Liver (tissue), 9 donors: ENCODE data around the gene TMEM129. TPM values are rescaled to one million over a fixed set of nuclear protein-coding genes. Genes with fewer than 3 reads are reported as not detected.

Experiments used
- DNase-seq: peaks from one replicate; pipeline ENCODE4 v3.0.0-alpha.2; 2017; ENCODE audit warnings: low spot score
- H3K27ac ChIP-seq, 2 donors: one replicate each; pipeline ENCODE4 v1.7.0; 2013; ENCODE audit warnings: inconsistent platforms in 2 of 2, low read length in 2 of 2, control low read depth in 1 of 2, low read depth in 1 of 2, mild to moderate bottlenecking in 1 of 2
- H3K27me3 ChIP-seq, 4 donors: one replicate each; pipeline versions ENCODE4 v1.6.1 to v1.7.0; 2013; ENCODE audit warnings: low read length in 3 of 4, inconsistent platforms in 1 of 4, mild to moderate bottlenecking in 1 of 4, moderate library complexity in 1 of 4; ENCODE audit not compliant: control insufficient read depth in 4 of 4, insufficient read depth in 4 of 4
- H3K36me3 ChIP-seq, 4 donors: one replicate each; pipeline versions ENCODE4 v1.6.1 to v1.7.0; 2013; ENCODE audit warnings: low read length in 3 of 4, mild to moderate bottlenecking in 3 of 4, low read depth in 1 of 4, moderate library complexity in 1 of 4; ENCODE audit not compliant: control insufficient read depth in 4 of 4, insufficient read depth in 3 of 4
- H3K4me1 ChIP-seq, 4 donors: one replicate each; pipeline versions ENCODE4 v1.6.1 to v1.7.0; 2013; ENCODE audit warnings: low read length in 3 of 4, mild to moderate bottlenecking in 3 of 4, moderate library complexity in 1 of 4; ENCODE audit not compliant: control insufficient read depth in 4 of 4, insufficient read depth in 4 of 4
- H3K4me3 ChIP-seq, 3 donors: one replicate each; pipeline versions ENCODE4 v1.6.1 to v1.7.0; 2013; ENCODE audit warnings: low read length in 3 of 3, control low read depth in 1 of 3, low read depth in 1 of 3, mild to moderate bottlenecking in 1 of 3
- H3K9ac ChIP-seq, 2 donors: one replicate each; pipeline ENCODE4 v1.7.0; 2013; ENCODE audit warnings: low read length in 2 of 2, mild to moderate bottlenecking in 2 of 2, moderate library complexity in 2 of 2, control low read depth in 1 of 2, low read depth in 1 of 2
- H3K9me3 ChIP-seq, 4 donors: one replicate each; pipeline versions ENCODE4 v1.6.1 to v1.7.0; 2013; ENCODE audit warnings: low read length in 3 of 4; ENCODE audit not compliant: control insufficient read depth in 4 of 4
- ATF3 ChIP-seq: IDR thresholded peaks from 2 replicates; pipeline ENCODE4 v1.6.1; 2016; ENCODE audit warnings: antibody characterized with exemption
- CTCF ChIP-seq: fragments of 150-350 bp; IDR thresholded peaks from 2 replicates; pipeline ENCODE4 v1.5.1; 2017; ENCODE audit warnings: improper control_type of control experiment, low read depth, low read length; ENCODE audit not compliant: missing input control
- EGR1 ChIP-seq, 2 donors: IDR thresholded peaks; 2 replicates each; pipeline ENCODE4 v1.6.1; 2016 to 2018; ENCODE audit warnings: antibody characterized with exemption in 2 of 2, low read depth in 2 of 2
- HNF4A ChIP-seq, 2 donors: conservative IDR thresholded peaks; 2 replicates each; pipeline ENCODE4 v1.6.1; 2016; ENCODE audit warnings: antibody characterized with exemption in 2 of 2, mild to moderate bottlenecking in 2 of 2
- HNF4G ChIP-seq: IDR thresholded peaks from 2 replicates; pipeline ENCODE4 v1.6.1; 2016; ENCODE audit warnings: antibody characterized with exemption
- JUND ChIP-seq, 2 donors: IDR thresholded peaks; 2 replicates each; pipeline ENCODE4 v1.6.1; 2016; ENCODE audit warnings: antibody characterized with exemption in 2 of 2
- MAX ChIP-seq: IDR thresholded peaks from 2 replicates; pipeline ENCODE4 v1.6.1; 2016; ENCODE audit warnings: antibody characterized with exemption
- NR2F2 ChIP-seq: IDR thresholded peaks from 2 replicates; pipeline ENCODE4 v1.6.1; 2016; ENCODE audit warnings: antibody characterized with exemption
- RAD21 ChIP-seq, 2 donors: IDR thresholded peaks; 2 replicates each; pipeline ENCODE4 v1.6.1; 2016; ENCODE audit warnings: antibody characterized with exemption in 2 of 2, mild to moderate bottlenecking in 2 of 2
- REST ChIP-seq: IDR thresholded peaks from 2 replicates; pipeline ENCODE4 v1.6.1; 2016; ENCODE audit warnings: antibody characterized with exemption, mild to moderate bottlenecking
- RXRA ChIP-seq, 2 donors: IDR thresholded peaks; 2 replicates each; pipeline ENCODE4 v1.6.1; 2017 to 2018; ENCODE audit warnings: antibody characterized with exemption in 2 of 2, mild to moderate bottlenecking in 1 of 2
- SP1 ChIP-seq: IDR thresholded peaks from 2 replicates; pipeline ENCODE4 v1.6.1; 2018; ENCODE audit warnings: antibody characterized with exemption, mild to moderate bottlenecking
- TAF1 ChIP-seq: conservative IDR thresholded peaks from 2 replicates; pipeline ENCODE4 v1.6.1; 2016; ENCODE audit warnings: antibody characterized with exemption, mild to moderate bottlenecking
- YY1 ChIP-seq: IDR thresholded peaks from 2 replicates; pipeline ENCODE4 v1.6.1; 2016; ENCODE audit warnings: antibody characterized with exemption, mild to moderate bottlenecking
- ZBTB33 ChIP-seq: IDR thresholded peaks from 2 replicates; pipeline ENCODE4 v1.6.1; 2016; ENCODE audit warnings: antibody characterized with exemption
- WGBS: extraction: QIAGEN DNeasy Blood & Tissue Kit; methylation state at CpG from one replicate; pipeline ENCODE4 v1.1.7; 2013; 5-methylcytosine and 5-hydroxymethylcytosine counted together
- polyA plus RNA-seq, 2 donors: library from polyadenylated mRNA; stranded (reverse) in 1 of 2; unstranded in 1 of 2; fragments of 200-250 nt in 1 of 2; fragments of >200 nt in 1 of 2; fragmentation: Nextera tagmentation in 1 of 2; extraction: Ambion mirVana in 1 of 2; gene quantifications; one replicate each; pipeline versions ENCODE4 v1.2.1 to v1.2.3, GENCODE V29; 2013 to 2015
- total RNA-seq, 2 donors: library from RNA; depleted of rRNA; stranded (reverse); fragments of >200 nt; gene quantifications; one replicate each; pipeline ENCODE4 v1.2.3, GENCODE V29; 2014
- donor health status: healthy.
- donor health status: healthy.
- donor health status: healthy.
- donor health status: healthy.
- donor health status: healthy.

Gene TMEM129
- total and polyA plus RNA-seq, 4 donors = 12.2 to 37.0 (median 21.8) TPM

- Histone ChIP-seq H3K4me3 (peak overlapping the region; percentile 81 to 94 (median 81)), H3K4me1 (peaks cover 6 to 28% (median 18%) of the 10 kb centered on the region in 4 donors), H3K36me3 (peaks cover 0 to 2% (median 0%) of the 10 kb centered on the region in 4 donors), H3K27ac (peak overlapping the region; percentile 96 to 100), H3K27me3 (no peaks in the 10 kb centered on the region), H3K9me3 (no peaks in the 10 kb centered on the region), H3K9ac (peak overlapping the region; percentile 87 to 90)
- WGBS = under 1% methylated on average over 85 of the region's 85 CpGs
- no peak for DNase-seq
- no peak for TF ChIP-seq REST
- TF ChIP-seq YY1 = peak; percentile 38
- TF ChIP-seq MAX = no peak
- TF ChIP-seq RXRA (IDR thresholded peaks at IDR 0.05) = no peak
- TF ChIP-seq RAD21 (IDR thresholded peaks at IDR 0.05) = no peak
- no peak for TF ChIP-seq TAF1
- TF ChIP-seq HNF4G = no peak
- no peak for TF ChIP-seq HNF4A (conservative IDR thresholded peaks at IDR 0.05)
- no peak for TF ChIP-seq JUND (IDR thresholded peaks at IDR 0.05)
- TF ChIP-seq NR2F2 = no peak
- TF ChIP-seq SP1 = peak; percentile 9
- TF ChIP-seq CTCF = no peak
- TF ChIP-seq ZBTB33 = no peak
- no peak for TF ChIP-seq EGR1 (IDR thresholded peaks at IDR 0.05; ENCODE audit: low read depth in 2 of 2)
- TF ChIP-seq ATF3 = no peak
Measured at GRCh38 chr4:1711571-1712215, 9.4 kb downstream of the TMEM129 start.
